A549 (cell line): ENCODE data around the gene SIK3. TPM values are rescaled to one million over a fixed set of nuclear protein-coding genes. Genes with fewer than 3 reads are reported as not detected.

Experiments used
- ATAC-seq, 2 experiments: fragments of 200-7000 bp in 1 of 2; fragments of >200 bp in 1 of 2; cut with Nextera tagmentation in 1 of 2; cut with Tn5 transposase in 1 of 2; 3 replicates each; pipeline versions ENCODE4 v1.8.0 to v1.9.1; 2018 to 2020; ENCODE audit warnings: mild to moderate bottlenecking in 1 of 2, moderate library complexity in 1 of 2
- CTCF ChIA-PET: fragments of 300-600 bp; sonication (Branson Sonifier 250); formaldehyde crosslinking; extraction: SDS; loops from one replicate; lab custom pipeline; 2021; ENCODE audit warnings: antibody characterized with exemption, inconsistent platforms; lab: Yijun Ruan, JAX
- POLR2A ChIA-PET: fragments of 350-600 bp; formaldehyde crosslinking; extraction: SDS; loops from one replicate; lab custom pipeline; 2021; ENCODE audit warnings: antibody characterized with exemption, inconsistent platforms; lab: Yijun Ruan, JAX
- DNase-seq, 2 experiments: peaks; one replicate each; pipeline versions ENCODE4 v3.0.0 to v3.0.0-alpha.2; 2011 to 2016; ENCODE audit warnings: low read depth in 1 of 2, low spot score in 1 of 2
- FAIRE-seq: peaks from 2 replicates; lab custom pipeline; 2011; peaks lifted over from hg19 to GRCh38; lab: Jason Lieb, UNC
- H3K27ac ChIP-seq, 2 experiments: fragments of >200 bp; sonication (Bioruptor Twin); formaldehyde crosslinking; 3 replicates each; pipeline ENCODE4 v1.5.1; 2016 to 2017
- H3K4me1 ChIP-seq: fragments of >200 bp; sonication (Bioruptor Twin); formaldehyde crosslinking; 3 replicates; pipeline ENCODE4 v1.6.1; 2016
- H3K4me2 ChIP-seq: fragments of >200 bp; sonication (Bioruptor Twin); formaldehyde crosslinking; 3 replicates; pipeline ENCODE4 v1.6.1; 2016
- H3K4me3 ChIP-seq: fragments of >200 bp; sonication (Bioruptor Twin); formaldehyde crosslinking; 3 replicates; pipeline ENCODE4 v1.5.1; 2016
- H3K9me3 ChIP-seq: fragments of >200 bp; sonication (Bioruptor Twin); formaldehyde crosslinking; 3 replicates; pipeline ENCODE4 v1.6.1; 2016
- CBX2 ChIP-seq: fragments of 200-600 bp; sonication (generic); IDR thresholded peaks from 2 replicates; pipeline ENCODE4 v1.6.1; 2016; ENCODE audit warnings: low read depth, mild to moderate bottlenecking, borderline replicate concordance
- CBX8 ChIP-seq: fragments of 200-600 bp; sonication (generic); IDR thresholded peaks from 2 replicates; pipeline ENCODE4 v1.6.1; 2016
- CHD4 ChIP-seq: fragments of 200-600 bp; sonication (generic); IDR thresholded peaks from 2 replicates; pipeline ENCODE4 v1.6.1; 2016; ENCODE audit warnings: antibody characterized with exemption, mild to moderate bottlenecking, borderline replicate concordance
- E2F6 ChIP-seq: IDR thresholded peaks from 2 replicates; pipeline ENCODE4 v1.6.1; 2012; ENCODE audit warnings: low read depth, borderline replicate concordance
- EHF ChIP-seq: fragments of 250-450 bp; sonication (Bioruptor Pico); IDR thresholded peaks from 2 replicates; pipeline ENCODE4 v1.5.0; 2020; ENCODE audit warnings: mild to moderate bottlenecking
- EP300 ChIP-seq, 2 experiments: fragments of >200 bp; sonication (Bioruptor Twin); formaldehyde crosslinking; IDR thresholded peaks; 2 replicates in 1 of 2; 3 replicates in 1 of 2; pipeline ENCODE4 v1.6.1; 2016 to 2017
- FOSB ChIP-seq: fragments of 250-450 bp; sonication (Bioruptor Pico); IDR thresholded peaks from 2 replicates; pipeline ENCODE4 v1.5.0; 2020; ENCODE audit warnings: mild to moderate bottlenecking, moderate library complexity
- FOSL2 ChIP-seq, 2 experiments: fragments of 450-650 bp in 1 of 2; fragments of >200 bp in 1 of 2; sonication (Bioruptor Twin) in 1 of 2; formaldehyde crosslinking; IDR thresholded peaks; 2 replicates each; pipeline versions ENCODE4 v1.5.0 to v1.6.1; 2016 to 2020; ENCODE audit warnings: mild to moderate bottlenecking in 1 of 2, moderate library complexity in 1 of 2
- FOXS1 ChIP-seq: fragments of 250-450 bp; sonication (Bioruptor Pico); IDR thresholded peaks from 2 replicates; pipeline ENCODE4 v1.5.0; 2020; ENCODE audit warnings: mild to moderate bottlenecking, moderate library complexity
- GATA3 ChIP-seq: IDR thresholded peaks from 2 replicates; pipeline ENCODE4 v1.6.1; 2012; ENCODE audit warnings: borderline replicate concordance
- HES2 ChIP-seq: fragments of >200 bp; sonication (Bioruptor Twin); formaldehyde crosslinking; IDR thresholded peaks from 2 replicates; pipeline ENCODE4 v1.6.1; 2016
- HEYL ChIP-seq: fragments of 250-450 bp; sonication (Bioruptor Pico); IDR thresholded peaks from 2 replicates; pipeline ENCODE4 v1.8.0; 2021; ENCODE audit warnings: mild to moderate bottlenecking, moderate library complexity
- HMGXB4 ChIP-seq: fragments of 250-450 bp; sonication (Bioruptor Pico); IDR thresholded peaks from 2 replicates; pipeline ENCODE4 v1.5.0; 2021; ENCODE audit warnings: mild to moderate bottlenecking, moderate library complexity, borderline replicate concordance
- HOXA7 ChIP-seq: fragments of 250-450 bp; sonication (Bioruptor Pico); IDR thresholded peaks from 2 replicates; pipeline ENCODE4 v1.5.0; 2020; ENCODE audit warnings: mild to moderate bottlenecking, moderate library complexity
- HOXB13 ChIP-seq: fragments of 250-450 bp; sonication (Bioruptor Pico); IDR thresholded peaks from 2 replicates; pipeline ENCODE4 v1.5.0; 2020; ENCODE audit warnings: low read depth, mild to moderate bottlenecking, moderate library complexity
- JUN ChIP-seq, 2 experiments: fragments of >200 bp; sonication (Bioruptor Twin); formaldehyde crosslinking; IDR thresholded peaks; 2 replicates in 1 of 2; 3 replicates in 1 of 2; pipeline ENCODE4 v1.6.1; 2016 to 2017
- KDM1A ChIP-seq: fragments of 200-600 bp; sonication (generic); IDR thresholded peaks from 2 replicates; pipeline ENCODE4 v1.6.1; 2016; ENCODE audit warnings: low read depth, mild to moderate bottlenecking
- MAZ ChIP-seq: fragments of 150-350 bp; IDR thresholded peaks from 2 replicates; pipeline ENCODE4 v1.6.1; 2014; ENCODE audit warnings: antibody characterized with exemption, low read depth, low read length, borderline replicate concordance
- POLR2A ChIP-seq: IDR thresholded peaks from 2 replicates; pipeline ENCODE4 v1.6.1; 2012; ENCODE audit warnings: mild to moderate bottlenecking, low read length
- POLR2AphosphoS2 ChIP-seq: conservative IDR thresholded peaks from 2 replicates; pipeline ENCODE4 v1.6.1; 2012; ENCODE audit warnings: low read length, improper control_type of control experiment, inconsistent platforms
- RARB ChIP-seq: fragments of 250-450 bp; sonication (Bioruptor Pico); IDR thresholded peaks from 2 replicates; pipeline ENCODE4 v1.8.0; 2021; ENCODE audit warnings: mild to moderate bottlenecking, moderate library complexity
- RCOR1 ChIP-seq: fragments of 150-350 bp; IDR thresholded peaks from 2 replicates; pipeline ENCODE4 v1.6.1; 2014; ENCODE audit warnings: antibody characterized with exemption, low read length, low read depth
- RFX5 ChIP-seq: fragments of 450-650 bp; IDR thresholded peaks from 2 replicates; pipeline ENCODE4 v1.7.1; 2014; ENCODE audit warnings: antibody characterized with exemption, mild to moderate bottlenecking, moderate library complexity
- RNF2 ChIP-seq: fragments of 200-600 bp; sonication (generic); IDR thresholded peaks from 2 replicates; pipeline ENCODE4 v1.6.1; 2016; ENCODE audit warnings: low read depth, mild to moderate bottlenecking, antibody characterized with exemption, moderate library complexity, borderline replicate concordance
- SMC3 ChIP-seq: fragments of >200 bp; sonication (Bioruptor Twin); formaldehyde crosslinking; IDR thresholded peaks from 3 replicates; pipeline ENCODE4 v1.6.1; 2018; ENCODE audit warnings: inconsistent platforms
- SREBF2 ChIP-seq: fragments of 450-650 bp; IDR thresholded peaks from 2 replicates; pipeline ENCODE4 v1.6.1; 2014; ENCODE audit warnings: mild to moderate bottlenecking, moderate library complexity
- ZFP36 ChIP-seq: fragments of 450-650 bp; IDR thresholded peaks from 2 replicates; pipeline ENCODE4 v1.6.1; 2014; ENCODE audit warnings: borderline replicate concordance; ENCODE audit not compliant: partially characterized antibody
- ZNF302 ChIP-seq: fragments of 250-450 bp; sonication (Bioruptor Pico); IDR thresholded peaks from 2 replicates; pipeline ENCODE4 v1.9.0; 2021; ENCODE audit warnings: inconsistent platforms, mild to moderate bottlenecking, moderate library complexity
- ZSCAN20 ChIP-seq: fragments of 250-450 bp; sonication (Bioruptor Pico); IDR thresholded peaks from 2 replicates; pipeline ENCODE4 v1.8.0; 2022; ENCODE audit warnings: mild to moderate bottlenecking, moderate library complexity
- WGBS: methylation state at CpG from one replicate; pipeline ENCODE4 v1.1.6; 2017; ENCODE audit errors: missing lambda C conversion rate; 5-methylcytosine and 5-hydroxymethylcytosine counted together
- polyA plus RNA-seq, 4 experiments: library from polyadenylated mRNA; depleted of rRNA in 3 of 4; stranded (reverse); fragments of >200 nt; fragmentation: RNase III in 1 of 4; extraction: RNeasy Plus Mini Kit Qiagen cat#74134 plus additional on column Dnase treatment in 1 of 4; gene quantifications; 2 replicates in 3 of 4; 3 replicates in 1 of 4; pipeline ENCODE4 v1.2.3, GENCODE V29; 2011 to 2017
- TF ChIP-seq, protein P1 (sequence below): fragments of >200 bp; sonication (Bioruptor Twin); formaldehyde crosslinking; IDR thresholded peaks from 3 replicates; pipeline ENCODE4 v1.5.1; 2016

SIK3 gene
- polyA plus RNA-seq, 2 of the 4 experiments (the other 2 are of a cell fraction), result 8.2 to 9.0 TPM

GRCh38 chr11:117057727-117058126 is 40.5 kb downstream of the SIK3 start:
- H3K9me3 ChIP-seq, result no peaks in the 10 kb centered on the region
- no peak for DNase-seq
- ChIA-PET POLR2A (no interaction called here), CTCF (interaction anchor here (0.6 kb wide), 1 partner anchor 38 kb away, joined by 3 read pairs; no protein-coding TSS in a partner anchor)
- FAIRE-seq, result no peak
- TF ChIP-seq RARB (CRISPR knock-in tag) (no peak), HMGXB4 (CRISPR knock-in tag) (no peak), ZSCAN20 (CRISPR knock-in tag) (no peak), FOSB (CRISPR knock-in tag) (no peak), FOXS1 (CRISPR knock-in tag) (no peak), RCOR1 (no peak), POLR2A (no peak), JUN (IDR thresholded peaks at IDR 0.05) (no peak), EHF (no peak), MAZ (no peak), RNF2 (no peak), CBX8 (no peak)
- H3K4me3 ChIP-seq, result no peak overlapping the region
- peaks cover 9% of the 10 kb centered on the region; the same call in 2 of the 3 replicates for H3K4me1 ChIP-seq
- no peak overlapping the region for H3K4me2 ChIP-seq
- H3K27ac ChIP-seq, result no peak overlapping the region
- ATAC-seq, result no peak

DNA sequence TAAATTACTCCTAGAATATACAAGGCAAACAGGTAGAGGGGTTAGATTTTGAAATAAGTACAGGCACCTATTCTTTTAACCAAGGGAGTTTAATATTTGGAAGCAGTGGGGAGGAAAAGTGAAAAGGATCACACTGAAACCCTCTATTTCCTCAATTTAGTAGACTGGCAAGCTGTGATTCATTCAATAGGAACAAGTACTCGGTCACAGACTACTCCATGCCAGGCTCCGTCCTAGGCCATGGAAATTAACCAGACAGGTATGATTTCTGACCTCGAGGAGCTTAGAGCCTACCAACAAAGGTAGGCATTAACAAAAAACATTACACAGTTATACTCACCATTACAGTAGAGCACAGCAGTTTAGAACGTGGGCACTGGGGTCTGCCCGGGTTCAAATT is 40.9 kb downstream of the SIK3 start:
- DNase-seq, result no peak
- Histone ChIP-seq H3K27ac (no peak overlapping the region), H3K4me2 (no peak overlapping the region), H3K9me3 (no peaks in the 10 kb centered on the region), H3K4me3 (no peak overlapping the region), H3K4me1 (peaks cover 7% of the 10 kb centered on the region; the same call in 1 of the 3 replicates)
- 91% methylated on average over 5 of the region's 5 CpGs for WGBS
- ATAC-seq, result no peak
- no peak for FAIRE-seq
- TF ChIP-seq KDM1A (no peak), HEYL (CRISPR knock-in tag) (no peak)
- POLR2A ChIA-PET, result no interaction called here
- CTCF ChIA-PET, result interaction anchor here (0.6 kb wide), 1 partner anchor 38 kb away, joined by 3 read pairs; no protein-coding TSS in a partner anchor

DNA sequence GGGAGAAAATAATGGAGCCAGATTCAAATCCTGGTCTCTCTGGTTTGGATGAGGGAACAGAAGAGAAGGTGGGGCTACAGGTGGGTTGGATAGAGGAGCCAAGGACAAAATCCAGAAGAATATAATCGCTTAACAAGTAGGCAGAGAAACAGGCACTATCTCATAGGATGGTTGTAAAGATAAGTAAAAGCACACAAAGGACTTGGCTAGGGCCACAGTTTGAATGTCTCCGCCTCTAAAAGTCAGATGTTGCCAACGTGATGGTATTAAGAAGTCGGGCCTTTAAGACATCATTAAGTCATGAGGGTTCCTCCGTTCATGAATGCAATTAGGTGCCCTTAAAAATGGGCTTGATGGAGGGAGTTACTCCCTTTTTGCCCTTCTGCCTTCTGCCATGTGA is 42.8 kb downstream of the SIK3 start:
- no peak overlapping the region for H3K27ac ChIP-seq
- DNase-seq (no peak), ATAC-seq (no peak), FAIRE-seq (no peak)
- WGBS, result 85% methylated on average over 5 of the region's 5 CpGs
- H3K4me3 ChIP-seq, result no peak overlapping the region
- ChIA-PET CTCF (no interaction called here), POLR2A (no interaction called here)
- H3K4me1 ChIP-seq, result peaks cover 7% of the 10 kb centered on the region; the same call in 1 of the 3 replicates
- H3K9me3 ChIP-seq, result no peaks in the 10 kb centered on the region
- H3K4me2 ChIP-seq, result no peak overlapping the region
- TF ChIP-seq, protein P1, sequence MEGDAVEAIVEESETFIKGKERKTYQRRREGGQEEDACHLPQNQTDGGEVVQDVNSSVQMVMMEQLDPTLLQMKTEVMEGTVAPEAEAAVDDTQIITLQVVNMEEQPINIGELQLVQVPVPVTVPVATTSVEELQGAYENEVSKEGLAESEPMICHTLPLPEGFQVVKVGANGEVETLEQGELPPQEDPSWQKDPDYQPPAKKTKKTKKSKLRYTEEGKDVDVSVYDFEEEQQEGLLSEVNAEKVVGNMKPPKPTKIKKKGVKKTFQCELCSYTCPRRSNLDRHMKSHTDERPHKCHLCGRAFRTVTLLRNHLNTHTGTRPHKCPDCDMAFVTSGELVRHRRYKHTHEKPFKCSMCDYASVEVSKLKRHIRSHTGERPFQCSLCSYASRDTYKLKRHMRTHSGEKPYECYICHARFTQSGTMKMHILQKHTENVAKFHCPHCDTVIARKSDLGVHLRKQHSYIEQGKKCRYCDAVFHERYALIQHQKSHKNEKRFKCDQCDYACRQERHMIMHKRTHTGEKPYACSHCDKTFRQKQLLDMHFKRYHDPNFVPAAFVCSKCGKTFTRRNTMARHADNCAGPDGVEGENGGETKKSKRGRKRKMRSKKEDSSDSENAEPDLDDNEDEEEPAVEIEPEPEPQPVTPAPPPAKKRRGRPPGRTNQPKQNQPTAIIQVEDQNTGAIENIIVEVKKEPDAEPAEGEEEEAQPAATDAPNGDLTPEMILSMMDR, result no peak
- no peak for TF ChIP-seq SMC3
- no peak for TF ChIP-seq HOXB13 (CRISPR knock-in tag)
- TF ChIP-seq EHF, result no peak
- no peak for TF ChIP-seq HES2
- TF ChIP-seq RCOR1, result no peak
- no peak for TF ChIP-seq E2F6
- no peak for TF ChIP-seq CBX2
- no peak for TF ChIP-seq GATA3
- TF ChIP-seq EP300 (IDR thresholded peaks at IDR 0.05), result no peak
- no peak for TF ChIP-seq ZFP36
- no peak for TF ChIP-seq HOXA7 (CRISPR knock-in tag)
- no peak for TF ChIP-seq RFX5
- TF ChIP-seq POLR2AphosphoS2, result no peak
- TF ChIP-seq SREBF2, result no peak
- TF ChIP-seq CHD4, result no peak
- no peak for TF ChIP-seq ZNF302 (CRISPR knock-in tag)
- no peak for TF ChIP-seq FOSB (CRISPR knock-in tag)
- no peak for TF ChIP-seq FOSL2 (IDR thresholded peaks at IDR 0.05)
- no peak for TF ChIP-seq FOSL2 (CRISPR knock-in tag; IDR thresholded peaks at IDR 0.05)
